HTERT RPE-1 (cell line): ENCODE data around the gene RALGPS1.

ENCODE experiments used
- in situ Hi-C: fragments of 300-500 bp; cut with MboI; formaldehyde crosslinking; loops from 4 replicates; pipeline ENCODE4 v1.14.3; 2020; ENCODE audit warnings: low sequenced_read_pairs

Gene RALGPS1

DNA sequence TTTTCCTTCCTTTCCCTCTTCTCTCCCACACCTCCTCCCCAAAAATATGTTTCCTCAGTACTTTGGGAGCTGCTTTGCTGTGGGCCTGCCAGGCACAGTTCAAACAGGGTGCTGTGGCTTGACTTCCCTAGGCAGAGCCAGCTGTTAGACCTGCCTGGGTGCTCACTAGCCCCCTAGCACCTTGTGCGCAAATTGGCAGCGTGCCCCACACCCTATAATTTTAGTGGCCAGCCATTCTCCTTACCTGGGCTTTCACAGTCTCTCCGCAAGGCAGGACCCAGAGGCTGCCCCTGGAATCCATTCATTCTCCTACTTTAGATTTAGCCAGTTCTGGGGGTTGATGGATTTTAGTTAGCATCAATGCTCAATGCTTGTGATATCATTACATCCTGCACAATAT lies 135.6 kb downstream of the RALGPS1 start:
- in situ Hi-C loops: no loop called here

DNA sequence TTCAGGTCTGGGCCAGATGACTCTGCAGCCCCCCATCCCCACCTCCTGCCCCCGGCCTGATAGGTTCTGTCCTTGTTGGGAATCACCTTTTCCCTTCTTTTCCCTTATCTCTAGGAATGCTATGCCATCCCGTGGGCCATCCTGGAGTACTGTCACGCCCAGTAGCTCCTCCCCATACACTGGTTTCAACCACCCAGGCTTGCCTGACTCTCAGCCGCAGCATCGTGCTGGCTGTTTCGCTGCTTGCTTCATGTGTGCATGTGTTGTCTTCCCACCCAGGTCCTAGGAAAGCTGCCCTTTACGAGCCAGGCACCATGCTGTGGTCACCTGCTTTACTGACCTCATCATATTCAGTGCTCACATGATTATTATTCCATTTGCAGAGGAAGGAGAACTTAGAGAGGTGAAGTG lies 136.0 kb downstream of the RALGPS1 start:
- in situ Hi-C loops: no loop called here

DNA sequence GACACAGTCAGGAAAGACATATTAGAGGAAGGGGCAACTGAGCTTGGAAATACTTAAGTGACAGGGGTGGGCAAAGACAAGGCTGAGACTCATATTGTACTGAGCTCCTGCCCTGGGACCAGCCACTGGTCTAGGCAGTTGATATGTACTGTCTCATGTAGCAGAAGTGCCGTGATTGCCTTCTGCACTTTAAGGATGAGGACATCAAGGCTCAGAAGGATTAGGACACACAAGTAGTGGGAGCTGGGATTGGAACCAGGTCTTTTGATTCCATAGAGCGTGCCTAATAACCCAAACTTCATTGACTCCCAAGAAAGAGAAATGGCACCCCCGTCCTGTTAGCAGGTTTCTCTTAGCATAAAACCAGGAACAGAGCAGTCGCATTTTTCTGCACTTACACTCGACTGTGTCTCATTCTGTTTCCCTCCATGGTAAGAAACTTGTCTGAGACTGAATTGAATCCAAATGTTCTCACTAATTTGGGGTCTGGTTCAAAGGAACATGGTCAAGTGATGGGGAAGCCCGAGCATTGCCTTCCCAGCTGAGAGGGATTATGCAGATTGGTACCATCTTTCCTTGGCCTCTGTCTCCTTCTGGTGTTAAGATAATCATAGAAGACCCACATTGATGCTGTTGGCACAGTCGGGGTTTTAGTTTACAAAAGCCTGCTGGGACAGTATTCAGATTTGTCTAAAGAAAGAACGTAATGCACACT lies 137.5 kb downstream of the RALGPS1 start:
- in situ Hi-C loops: no loop called here

DNA sequence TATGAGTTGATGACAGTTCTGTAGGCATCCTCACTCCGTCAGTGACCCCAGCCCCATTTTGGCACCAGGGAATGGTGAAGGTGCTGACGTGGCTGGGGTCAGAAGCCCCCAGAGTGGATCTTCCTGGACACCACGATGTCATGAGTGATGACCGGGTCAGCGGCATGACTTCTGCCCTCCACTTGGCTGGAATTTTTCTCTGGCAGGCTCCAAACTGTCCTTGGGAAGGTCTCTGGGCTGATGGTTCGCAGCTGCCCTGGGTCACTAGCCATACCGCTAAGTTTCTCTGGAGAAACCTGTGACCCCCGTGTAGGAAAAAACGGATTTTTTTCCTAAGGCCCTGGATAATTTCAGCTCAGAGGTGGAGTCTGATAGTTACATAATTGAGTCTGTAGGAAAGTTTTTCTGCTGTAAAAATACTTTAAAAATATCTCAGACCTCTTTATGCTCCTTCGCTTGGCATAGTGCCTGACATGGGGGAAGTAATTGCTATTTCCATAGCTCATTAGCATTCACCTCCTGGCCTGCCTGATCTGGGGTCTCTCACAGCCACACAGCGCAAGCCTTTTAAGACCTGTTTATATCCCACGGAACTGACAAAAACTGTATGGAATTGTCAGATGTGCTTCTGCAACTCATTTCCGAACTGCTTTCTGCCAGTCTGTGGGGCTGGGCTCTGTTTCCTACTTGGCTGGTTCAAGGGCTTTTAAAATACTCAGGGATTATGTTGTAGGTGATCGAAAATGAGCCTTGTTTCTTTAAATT lies 138.7 kb downstream of the RALGPS1 start:
- in situ Hi-C loops: no loop called here

DNA sequence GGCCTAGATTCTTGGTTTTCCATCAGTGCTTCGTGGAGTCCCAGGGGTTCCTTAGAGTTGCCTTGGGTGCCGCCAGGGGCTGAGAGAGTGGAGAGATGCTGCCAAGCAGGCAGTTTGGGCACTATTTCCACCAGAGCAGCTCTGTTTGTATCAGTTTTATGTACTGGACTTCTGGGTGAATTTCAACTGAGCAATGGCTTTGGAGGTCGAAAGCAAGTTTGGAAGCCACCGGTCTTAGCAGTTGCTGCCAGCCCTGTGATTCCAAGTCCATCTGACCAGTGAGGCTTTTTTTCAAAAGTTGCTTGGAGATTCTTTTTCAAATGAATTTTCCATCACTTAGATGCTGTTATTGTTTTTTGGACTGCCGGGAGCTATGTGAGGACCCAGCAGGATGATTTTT lies 139.4 kb downstream of the RALGPS1 start:
- in situ Hi-C loops: no loop called here

DNA sequence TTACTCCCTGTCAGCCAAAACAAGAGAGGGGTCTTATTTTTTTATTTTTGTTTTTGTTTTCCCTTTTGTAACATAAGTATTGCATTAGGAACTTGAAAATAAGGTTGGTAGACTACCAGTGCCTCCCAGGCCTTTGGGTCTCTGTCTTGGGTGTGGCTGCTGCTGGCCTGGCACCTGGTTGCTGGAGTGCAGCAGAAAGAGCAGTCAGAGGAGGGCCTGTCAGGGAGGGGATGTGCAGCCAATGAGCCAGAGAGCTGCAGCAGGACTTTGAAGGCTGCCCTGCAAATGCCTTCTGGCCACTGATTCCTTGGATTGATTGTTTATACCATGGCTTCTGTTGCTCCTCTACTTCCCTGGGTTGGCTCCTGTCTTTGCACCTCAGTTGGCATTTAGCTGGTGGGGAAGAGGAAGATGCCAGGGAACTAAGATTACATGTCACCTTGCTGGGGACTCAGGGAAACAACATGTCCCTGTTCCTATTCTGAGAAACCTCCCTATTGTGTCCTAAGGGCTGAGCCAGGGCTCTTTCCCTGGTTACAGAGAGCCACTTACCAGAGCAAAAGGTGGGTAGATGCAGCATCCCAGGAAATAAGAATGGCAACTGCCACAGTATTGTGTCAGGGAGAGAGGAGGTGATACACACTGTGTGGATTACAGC lies 141.3 kb downstream of the RALGPS1 start:
- in situ Hi-C loops: no loop called here

DNA sequence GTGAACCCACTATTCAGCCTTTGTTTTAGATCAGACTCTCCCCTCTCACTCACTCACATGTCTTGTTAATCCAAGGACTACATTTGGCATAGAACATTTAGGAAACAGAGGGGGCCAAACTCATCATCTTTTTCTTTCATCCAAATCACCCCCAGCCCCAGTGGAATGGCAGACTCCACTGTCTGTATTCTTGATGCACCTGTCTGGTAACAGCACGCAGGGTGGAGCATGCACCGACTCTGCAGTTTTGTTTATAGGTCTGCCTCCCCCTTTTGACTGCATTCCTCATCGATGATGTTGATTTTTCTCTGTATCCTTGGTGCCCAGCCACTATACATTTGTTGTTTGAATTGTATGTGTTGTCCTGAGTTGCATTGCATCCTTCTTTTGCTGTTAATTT lies 141.9 kb downstream of the RALGPS1 start:
- in situ Hi-C loops: no loop called here

DNA sequence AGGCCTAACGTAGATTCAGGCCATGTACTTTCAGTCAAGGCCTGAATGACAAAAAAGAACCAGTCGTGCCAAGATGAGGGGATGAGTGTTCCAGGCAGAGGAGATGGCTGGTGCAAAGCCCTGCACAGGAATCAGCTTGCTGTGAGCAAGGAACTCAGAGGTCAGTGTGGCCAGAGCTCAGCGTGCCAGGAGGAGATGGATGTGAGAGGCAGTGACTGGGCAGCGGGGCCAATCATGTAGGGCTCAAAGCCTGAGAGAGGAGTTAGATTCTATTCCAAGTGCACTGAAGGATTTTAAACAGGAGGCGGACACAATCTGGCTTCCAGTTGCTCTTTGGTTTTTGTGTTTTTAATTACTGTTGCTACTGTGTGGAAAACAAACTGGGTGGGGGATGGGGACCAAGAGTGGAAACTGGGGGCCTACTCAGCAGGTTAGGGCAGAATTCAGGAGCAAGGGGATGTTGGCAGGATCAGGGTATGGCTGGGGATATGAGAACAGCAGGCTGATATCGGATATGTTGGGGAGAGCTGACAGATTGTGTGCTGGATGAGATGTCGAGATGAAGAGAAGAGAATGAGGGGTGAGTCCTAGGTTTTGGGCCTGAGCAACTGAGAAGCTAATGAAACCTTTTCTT lies 143.5 kb downstream of the RALGPS1 start:
- in situ Hi-C loops: no loop called here

DNA sequence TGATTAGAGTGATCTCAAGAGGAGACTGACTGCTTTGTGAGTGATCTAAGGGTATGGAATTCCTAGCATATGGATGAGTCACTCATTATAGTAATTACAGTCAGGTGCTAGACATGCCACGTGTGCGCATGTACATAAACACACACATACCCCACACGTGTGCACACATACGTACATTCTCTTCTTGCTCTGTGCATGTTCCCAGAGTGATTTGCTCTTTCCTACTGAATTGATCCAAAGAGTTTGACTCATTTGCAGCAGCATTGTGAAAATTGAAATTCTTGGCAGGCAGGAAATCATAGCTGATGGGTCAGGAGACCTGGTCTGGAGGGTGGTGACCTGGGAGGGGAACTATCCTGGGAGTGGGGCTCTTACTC lies 144.1 kb downstream of the RALGPS1 start:
- in situ Hi-C loops: no loop called here

DNA sequence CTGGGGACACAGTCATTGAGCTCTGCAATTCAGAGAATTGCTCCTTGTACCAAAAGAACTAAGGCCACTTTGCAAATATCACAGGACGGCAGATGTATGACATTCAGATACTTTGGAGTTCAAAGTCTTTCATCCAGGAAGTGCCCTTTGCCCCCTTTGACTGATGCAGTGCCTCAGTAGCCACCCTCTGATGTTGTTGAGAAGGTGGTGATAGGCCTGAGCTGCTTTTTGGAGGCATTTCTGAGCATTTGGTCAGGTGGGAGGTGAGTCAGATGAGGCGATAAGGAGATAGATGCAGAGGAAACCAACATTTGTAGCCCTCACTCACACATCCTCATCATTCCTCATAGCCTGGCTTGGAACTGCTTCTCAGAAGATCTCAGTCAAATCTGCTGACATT lies 144.4 kb downstream of the RALGPS1 start:
- in situ Hi-C loops: no loop called here

DNA sequence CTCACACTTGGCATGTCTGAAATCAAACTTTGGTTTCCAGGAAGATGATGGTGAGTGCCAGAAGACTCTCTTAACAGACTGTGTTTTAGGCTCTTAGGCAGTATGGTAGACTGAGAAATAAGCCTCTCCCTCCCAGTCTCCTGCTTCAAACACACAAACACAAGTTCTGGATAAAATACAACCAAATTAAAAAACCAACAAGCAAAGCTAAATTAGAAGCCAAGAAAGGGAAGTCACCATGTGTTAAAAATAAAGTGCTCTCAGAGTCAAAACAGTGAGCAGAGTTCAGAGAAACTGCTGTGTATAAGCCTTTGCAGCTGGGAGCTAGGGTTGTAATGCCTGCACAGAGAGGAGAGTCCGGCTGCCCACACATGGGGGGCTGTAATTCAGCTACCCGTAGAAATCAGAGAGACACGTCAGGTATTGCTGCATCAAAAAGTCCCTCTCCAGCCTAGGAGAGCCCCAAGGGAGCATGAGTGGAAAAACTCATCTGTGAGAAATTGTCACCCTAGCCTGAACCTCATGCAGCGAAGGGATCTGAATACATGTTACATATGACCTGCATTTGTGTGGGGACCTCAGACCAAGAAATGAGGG lies 145.3 kb downstream of the RALGPS1 start:
- in situ Hi-C loops: no loop called here

DNA sequence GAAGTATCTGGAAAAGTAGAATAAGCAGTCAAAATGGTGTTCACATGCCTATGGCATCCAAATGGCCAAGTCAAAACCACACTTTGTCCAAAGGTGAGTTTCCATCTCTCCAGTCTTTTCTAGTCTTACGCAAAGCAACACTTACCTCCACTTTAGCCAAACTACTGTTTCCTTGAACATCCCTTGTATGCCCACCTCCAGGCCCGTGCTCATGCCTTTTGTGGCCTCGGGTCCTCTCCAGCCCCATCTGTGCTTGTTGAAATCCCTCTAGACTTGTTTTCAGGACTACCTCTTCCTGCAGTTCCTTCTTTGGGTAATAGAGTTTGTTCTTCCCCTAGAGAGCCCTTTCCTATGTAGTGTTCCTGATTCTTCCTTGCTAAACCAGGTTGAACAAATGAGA lies 146.8 kb downstream of the RALGPS1 start:
- in situ Hi-C loops: no loop called here

DNA sequence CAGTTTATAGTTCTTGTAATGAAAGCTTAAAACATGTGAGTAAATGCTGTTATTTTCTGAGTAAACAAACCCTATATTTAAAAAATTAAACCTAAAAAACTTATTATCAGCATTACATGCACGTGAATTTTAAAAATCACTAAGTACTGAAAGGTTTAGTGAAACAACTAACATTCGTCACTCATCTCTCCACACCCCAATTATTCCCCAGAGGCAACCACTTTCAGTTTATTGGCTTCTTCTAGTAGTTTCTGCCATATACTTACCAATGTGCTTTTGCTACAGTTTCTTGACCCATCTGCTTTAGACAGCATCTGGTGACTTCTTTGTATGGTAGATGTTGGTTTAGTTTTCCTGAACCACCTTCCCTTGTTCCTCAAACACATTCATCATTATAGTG lies 149.8 kb downstream of the RALGPS1 start:
- in situ Hi-C loops: no loop called here

DNA sequence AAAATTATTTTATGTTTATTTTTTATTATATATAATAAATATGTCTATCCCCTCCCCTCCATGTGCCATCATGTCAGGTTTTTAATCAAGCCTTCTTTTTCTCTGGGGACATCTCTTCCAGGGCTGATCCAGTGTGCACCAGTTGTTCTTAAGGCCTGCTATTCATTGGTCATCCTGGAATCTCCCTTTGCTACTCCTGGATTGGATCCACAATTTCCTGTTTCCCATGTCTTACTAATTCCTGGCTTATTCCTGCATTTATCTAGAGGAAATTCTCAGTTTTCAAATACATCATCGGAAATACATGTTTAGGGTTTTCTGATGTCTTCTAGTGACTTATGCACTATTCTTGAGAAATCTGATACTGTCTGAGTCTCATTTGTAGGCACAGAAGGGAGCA lies 151.0 kb downstream of the RALGPS1 start:
- in situ Hi-C loops: no loop called here

DNA sequence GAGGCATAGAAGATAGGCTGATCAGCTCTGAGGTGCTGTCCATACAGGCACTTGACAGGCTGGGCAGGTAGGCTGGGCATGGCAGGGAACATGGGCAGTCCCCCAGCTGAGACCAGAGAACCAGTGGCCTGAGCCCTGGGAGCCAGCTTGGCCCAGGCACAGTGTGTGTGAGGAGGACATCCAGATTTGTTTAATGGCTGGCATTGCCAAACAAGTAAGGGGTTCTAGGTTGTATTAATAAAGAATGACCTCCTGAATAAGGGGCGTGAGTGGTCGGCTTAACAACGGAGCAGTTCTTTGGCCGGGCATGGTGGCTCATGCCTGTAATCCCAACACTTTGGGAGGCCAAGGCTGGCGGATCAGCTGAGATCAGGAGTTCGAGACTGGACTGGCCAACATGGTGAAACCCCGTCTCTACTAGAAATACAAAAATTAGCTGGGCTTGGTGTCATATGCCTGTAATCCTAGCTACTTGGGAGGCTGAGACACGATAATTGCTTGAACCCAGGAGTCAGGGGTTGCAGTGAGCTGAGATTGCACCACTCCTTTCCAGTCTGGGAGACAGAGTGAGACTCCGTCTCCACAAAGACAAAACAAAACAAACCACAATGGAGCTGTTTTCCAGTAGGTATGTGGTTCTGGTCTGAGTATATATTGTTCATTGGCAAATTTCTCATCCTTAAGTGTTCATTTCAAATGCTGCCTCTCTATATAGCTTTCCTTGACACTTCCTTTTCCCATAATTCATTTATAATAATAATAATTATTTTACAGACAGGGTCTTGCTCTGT lies 151.7 kb downstream of the RALGPS1 start:
- in situ Hi-C loops: no loop called here

DNA sequence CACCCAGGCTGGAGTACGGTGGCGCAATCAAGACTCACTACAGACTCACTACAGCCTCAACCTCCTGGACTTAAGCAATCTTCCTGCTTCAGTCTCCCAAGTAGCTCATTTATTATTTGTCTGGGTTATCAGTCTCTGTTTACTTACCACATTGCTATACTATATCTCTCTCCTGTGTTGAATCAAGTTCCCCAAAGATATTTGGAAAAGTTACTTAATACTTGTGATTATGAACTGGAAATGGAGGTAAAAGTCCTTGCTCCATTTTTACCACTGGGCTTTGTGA lies 152.2 kb downstream of the RALGPS1 start:
- in situ Hi-C loops: no loop called here

DNA sequence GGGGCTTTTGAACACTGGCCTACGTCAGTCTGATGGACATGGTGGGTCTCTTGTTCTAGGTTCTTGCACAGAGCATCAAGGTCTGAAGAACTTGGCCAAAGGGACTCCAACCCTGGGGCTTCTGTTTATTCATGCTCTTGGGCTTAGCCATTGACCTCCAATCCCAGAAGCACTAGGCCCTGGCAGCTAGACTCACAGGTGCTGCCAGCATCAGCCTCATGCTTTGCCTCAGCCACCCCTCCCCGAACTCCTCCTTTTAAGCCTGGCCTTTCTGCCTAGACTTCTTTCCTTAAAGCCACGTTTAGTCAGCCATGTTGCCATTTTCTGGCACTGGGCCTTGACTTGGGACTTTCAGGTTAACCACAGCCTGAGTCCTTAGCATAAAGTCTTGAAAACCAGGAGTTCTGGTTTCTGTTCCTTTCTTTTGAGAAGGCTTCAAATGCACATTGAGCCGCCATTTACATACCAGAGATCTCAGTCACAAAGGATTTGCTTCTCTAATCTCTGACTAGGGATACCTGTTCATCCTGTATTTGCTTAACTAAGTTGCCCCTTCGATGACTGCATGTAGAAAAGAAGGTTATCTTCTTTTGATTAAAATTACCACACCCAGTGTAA lies 153.1 kb downstream of the RALGPS1 start:
- in situ Hi-C loops: no loop called here

DNA sequence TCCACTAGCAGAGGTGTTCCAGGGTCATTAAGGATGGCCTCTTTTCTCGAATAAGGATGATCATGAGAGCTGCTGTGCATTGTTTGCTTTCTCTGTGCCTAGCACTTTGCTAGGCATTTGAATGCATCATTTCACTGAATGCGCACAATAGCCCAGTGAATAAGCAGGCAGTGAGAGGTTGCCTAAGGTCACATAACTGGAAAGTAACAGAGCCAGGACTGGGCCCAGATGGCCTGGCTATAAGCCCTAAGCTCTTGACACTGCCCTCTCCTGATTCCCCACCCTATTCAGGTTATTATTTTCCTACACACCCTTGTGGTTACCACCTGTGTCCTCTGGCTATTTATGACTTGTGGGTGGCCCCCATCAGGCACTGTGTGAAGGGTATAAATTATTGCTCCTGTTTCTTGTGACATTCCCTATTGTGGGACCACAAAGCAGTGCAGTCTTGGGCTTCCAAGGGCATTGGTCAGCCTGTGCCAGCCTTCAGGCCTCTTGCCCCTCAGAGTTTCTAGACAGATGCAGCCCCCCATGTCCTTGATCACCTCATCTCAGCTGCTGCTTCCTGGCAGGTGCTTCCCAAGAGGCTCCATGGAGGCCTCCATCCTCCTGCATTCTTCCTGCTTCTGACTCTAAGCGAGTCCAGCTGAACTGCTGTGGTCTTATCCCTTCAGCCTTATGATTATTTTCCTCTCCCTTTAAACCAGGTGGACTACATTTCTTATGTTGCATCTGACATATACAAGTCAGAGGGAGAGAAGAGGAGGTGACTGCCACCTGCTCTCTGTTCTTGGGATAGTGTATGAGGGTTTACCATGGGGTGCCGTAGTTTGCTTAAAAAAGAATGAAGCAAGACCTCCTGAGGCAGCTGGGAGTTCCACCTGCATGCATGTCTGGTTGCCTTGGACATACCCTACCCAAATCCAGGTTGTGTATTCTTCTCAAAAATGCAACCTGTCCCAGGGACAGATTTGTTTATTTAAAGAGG lies 160.3 kb downstream of the RALGPS1 start:
- in situ Hi-C loops: no loop called here
